ENCODE data around the gene MBL2.

The MBL2 gene

GRCh38 chr10:52774182-52774581, 1.6 kb upstream of the MBL2 start:
- no peak for DNase-seq (ENCODE audit: extremely low read depth, low read depth)
- no peak for TF ChIP-seq CTCF (IDR thresholded peaks at IDR 0.05; ENCODE audit: low read depth, low read length)

GRCh38 chr10:52771534-52772445, 794 bp downstream of the MBL2 start:
- no peak for TF ChIP-seq CTCF (IDR thresholded peaks at IDR 0.05; ENCODE audit: low read depth, low read length)
- no peak for DNase-seq (ENCODE audit: extremely low read depth, low read depth)

GRCh38 chr10:52770904-52771303, 1.7 kb downstream of the MBL2 start:
- DNase-seq (ENCODE audit: extremely low read depth, low read depth), result no peak
- no peak for TF ChIP-seq CTCF (IDR thresholded peaks at IDR 0.05; ENCODE audit: low read depth, low read length)

GRCh38 chr10:52769966-52770365, 2.6 kb downstream of the MBL2 start:
- DNase-seq (ENCODE audit: extremely low read depth, low read depth), result no peak
- TF ChIP-seq CTCF (IDR thresholded peaks at IDR 0.05; ENCODE audit: low read depth, low read length), result no peak

GRCh38 chr10:52768001-52768532, 4.5 kb downstream of the MBL2 start:
- no peak for TF ChIP-seq CTCF (IDR thresholded peaks at IDR 0.05; ENCODE audit: low read depth, low read length)
- DNase-seq (ENCODE audit: extremely low read depth, low read depth), result no peak

GRCh38 chr10:52762088-52762487, 10.5 kb downstream of the MBL2 start:
- TF ChIP-seq CTCF (IDR thresholded peaks at IDR 0.05; ENCODE audit: low read depth, low read length), result no peak
- DNase-seq (ENCODE audit: extremely low read depth, low read depth), result no peak

- no peak for TF ChIP-seq CTCF (IDR thresholded peaks at IDR 0.05; ENCODE audit: low read depth, low read length)
- no peak for DNase-seq (ENCODE audit: extremely low read depth, low read depth)
These were observed 13.4 kb downstream of the MBL2 start for GRCh38 chr10:52759154-52759553.

Data from AG09319 (cell line).